PC-9 (cell line): ENCODE data around the gene SLC35E4.

Experiments used
- EZH2 ChIP-seq: fragments of 200-600 bp; sonication (generic); IDR thresholded peaks from 2 replicates; pipeline ENCODE4 v1.8.0; 2017; ENCODE audit warnings: antibody characterized with exemption, low read depth
- TF ChIP-seq, protein P1 (sequence below): fragments of 200-600 bp; sonication (generic); conservative IDR thresholded peaks from 2 replicates; pipeline ENCODE4 v1.6.1; 2017; ENCODE audit warnings: mixed run types, antibody characterized with exemption, mild to moderate bottlenecking, moderate library complexity

DNA sequence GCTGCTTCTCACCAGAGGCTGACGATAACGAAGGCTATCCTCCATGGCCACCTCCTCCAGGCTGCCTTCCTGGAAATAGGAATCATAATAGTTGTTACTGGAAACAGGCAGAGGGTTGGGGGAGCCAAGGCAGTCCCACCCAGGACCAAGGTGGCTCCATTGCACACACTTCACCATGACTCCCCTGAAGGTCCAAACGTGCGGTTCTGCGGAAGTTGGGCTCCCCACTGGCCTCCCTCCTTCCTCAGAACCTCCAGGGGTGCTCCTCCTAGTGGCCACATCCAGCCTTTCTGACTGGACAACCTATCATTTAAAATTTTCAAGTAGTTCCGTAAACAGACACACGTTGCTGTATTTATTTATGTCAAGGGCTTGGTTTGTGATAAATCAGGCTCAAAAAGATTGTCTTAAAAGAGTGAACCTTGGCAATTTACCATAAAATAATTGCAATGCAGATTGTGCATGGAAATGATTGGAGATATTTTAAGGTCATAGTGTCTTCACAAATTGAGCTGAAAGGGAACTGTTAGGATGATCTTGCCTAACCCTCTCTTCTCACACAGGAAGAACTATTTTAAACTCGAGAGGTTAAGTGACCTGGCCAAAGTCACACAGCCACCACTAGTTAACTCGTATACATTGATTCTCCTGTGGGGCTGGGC is 30.0 kb upstream of the SLC35E4 start:
- TF ChIP-seq EZH2, result no peak
- TF ChIP-seq, protein P1, sequence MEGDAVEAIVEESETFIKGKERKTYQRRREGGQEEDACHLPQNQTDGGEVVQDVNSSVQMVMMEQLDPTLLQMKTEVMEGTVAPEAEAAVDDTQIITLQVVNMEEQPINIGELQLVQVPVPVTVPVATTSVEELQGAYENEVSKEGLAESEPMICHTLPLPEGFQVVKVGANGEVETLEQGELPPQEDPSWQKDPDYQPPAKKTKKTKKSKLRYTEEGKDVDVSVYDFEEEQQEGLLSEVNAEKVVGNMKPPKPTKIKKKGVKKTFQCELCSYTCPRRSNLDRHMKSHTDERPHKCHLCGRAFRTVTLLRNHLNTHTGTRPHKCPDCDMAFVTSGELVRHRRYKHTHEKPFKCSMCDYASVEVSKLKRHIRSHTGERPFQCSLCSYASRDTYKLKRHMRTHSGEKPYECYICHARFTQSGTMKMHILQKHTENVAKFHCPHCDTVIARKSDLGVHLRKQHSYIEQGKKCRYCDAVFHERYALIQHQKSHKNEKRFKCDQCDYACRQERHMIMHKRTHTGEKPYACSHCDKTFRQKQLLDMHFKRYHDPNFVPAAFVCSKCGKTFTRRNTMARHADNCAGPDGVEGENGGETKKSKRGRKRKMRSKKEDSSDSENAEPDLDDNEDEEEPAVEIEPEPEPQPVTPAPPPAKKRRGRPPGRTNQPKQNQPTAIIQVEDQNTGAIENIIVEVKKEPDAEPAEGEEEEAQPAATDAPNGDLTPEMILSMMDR, result peak; percentile 87
